RWPE2 (cell line): Measurements from ENCODE around the gene LRRC7.
A peak's percentile ranks its signal among the peaks of the same experiment; 100 is the strongest.

Experiments
- ATAC-seq: fragments of 200-7000 bp; cut with Tn5 transposase; 3 replicates; pipeline ENCODE4 v1.9.1; 2021; ENCODE audit warnings: low read depth
- DNase-seq: peaks from one replicate; pipeline ENCODE4 v3.0.0-alpha.2; 2020; ENCODE audit warnings: low spot score
- H3K27ac ChIP-seq: fragments of 450-650 bp; 2 replicates; pipeline ENCODE4 v1.5.1; 2017; ENCODE audit warnings: mild to moderate bottlenecking; ENCODE audit not compliant: poor library complexity, severe bottlenecking
- H3K27me3 ChIP-seq: fragments of 250-450 bp; sonication (Bioruptor Pico); 2 replicates; pipeline ENCODE4 v1.5.1; 2021; ENCODE audit warnings: mild to moderate bottlenecking, moderate library complexity; ENCODE audit not compliant: insufficient read depth, poor library complexity, severe bottlenecking
- H3K36me3 ChIP-seq: fragments of 250-450 bp; sonication (Bioruptor Pico); 2 replicates; pipeline ENCODE4 v1.5.1; 2020; ENCODE audit warnings: low read depth, mild to moderate bottlenecking, moderate library complexity
- H3K4me1 ChIP-seq: fragments of 250-450 bp; sonication (Bioruptor Pico); 2 replicates; pipeline ENCODE4 v1.5.1; 2021; ENCODE audit warnings: mild to moderate bottlenecking, moderate library complexity; ENCODE audit not compliant: insufficient read depth, poor library complexity, severe bottlenecking
- H3K4me3 ChIP-seq: fragments of 250-450 bp; sonication (Bioruptor Pico); 2 replicates; pipeline ENCODE4 v1.5.1; 2021; ENCODE audit warnings: mild to moderate bottlenecking, moderate library complexity; ENCODE audit not compliant: severe bottlenecking
- H3K9me3 ChIP-seq: fragments of 250-450 bp; sonication (Bioruptor Pico); 2 replicates; pipeline ENCODE4 v1.5.1; 2021; ENCODE audit warnings: mild to moderate bottlenecking, moderate library complexity; ENCODE audit not compliant: severe bottlenecking
- CTCF ChIP-seq: fragments of 450-650 bp; IDR thresholded peaks from one replicate; pipeline ENCODE4 v1.5.1; 2017; ENCODE audit warnings: mild to moderate bottlenecking, moderate library complexity; ENCODE audit not compliant: poor library complexity, severe bottlenecking

Gene LRRC7

GRCh38 chr1:69645477-69645876, 77.8 kb downstream of the LRRC7 start:
- no peak for TF ChIP-seq CTCF
- H3K27me3 ChIP-seq = no peaks in the 10 kb centered on the region
- no peak overlapping the region for H3K4me3 ChIP-seq
- DNase-seq (no peak), ATAC-seq (no peak)
- no peaks in the 10 kb centered on the region for H3K4me1 ChIP-seq
- no peaks in the 10 kb centered on the region for H3K9me3 ChIP-seq
- no peak overlapping the region for H3K27ac ChIP-seq
- H3K36me3 ChIP-seq = no peaks in the 10 kb centered on the region

GRCh38 chr1:69648486-69648885, 80.8 kb downstream of the LRRC7 start:
- H3K36me3 ChIP-seq = no peaks in the 10 kb centered on the region
- H3K4me3 ChIP-seq = no peak overlapping the region
- H3K27me3 ChIP-seq = no peaks in the 10 kb centered on the region
- no peak overlapping the region for H3K27ac ChIP-seq
- TF ChIP-seq CTCF = no peak
- DNase-seq (no peak), ATAC-seq (peak; percentile 61; the same call in 1 of the 3 replicates)
- no peaks in the 10 kb centered on the region for H3K9me3 ChIP-seq
- no peaks in the 10 kb centered on the region for H3K4me1 ChIP-seq

GRCh38 chr1:69649383-69649990, 81.8 kb downstream of the LRRC7 start:
- no peak for TF ChIP-seq CTCF
- Histone ChIP-seq H3K4me3 (no peak overlapping the region), H3K27ac (no peak overlapping the region), H3K27me3 (no peaks in the 10 kb centered on the region), H3K4me1 (no peaks in the 10 kb centered on the region), H3K36me3 (no peaks in the 10 kb centered on the region), H3K9me3 (no peaks in the 10 kb centered on the region)
- no peak for DNase-seq
- ATAC-seq = no peak

- ATAC-seq (no peak), DNase-seq (no peak)
- Histone ChIP-seq H3K27ac (no peak overlapping the region), H3K36me3 (no peaks in the 10 kb centered on the region), H3K4me3 (no peak overlapping the region), H3K4me1 (no peaks in the 10 kb centered on the region), H3K9me3 (no peaks in the 10 kb centered on the region), H3K27me3 (no peaks in the 10 kb centered on the region)
- TF ChIP-seq CTCF = no peak
These were observed 83.1 kb downstream of the LRRC7 start for GRCh38 chr1:69650779-69651178.

GRCh38 chr1:69651656-69652055, 83.9 kb downstream of the LRRC7 start:
- H3K4me3 ChIP-seq = no peak overlapping the region
- H3K27ac ChIP-seq = no peak overlapping the region
- H3K27me3 ChIP-seq = no peaks in the 10 kb centered on the region
- H3K4me1 ChIP-seq = no peaks in the 10 kb centered on the region
- H3K9me3 ChIP-seq = no peaks in the 10 kb centered on the region
- TF ChIP-seq CTCF = no peak
- no peaks in the 10 kb centered on the region for H3K36me3 ChIP-seq
- no peak for ATAC-seq
- no peak for DNase-seq
